K562 (cell line): ENCODE measurements around the gene AMZ1. TPM values are rescaled to one million over a fixed set of nuclear protein-coding genes. Genes with fewer than 3 reads are reported as not detected.
"Not testable (repeated sequence)": the region's sequence is repeated elsewhere in the genome, so short reads cannot be mapped to it uniquely, and the experiment has no call there.

Experiments used
- ATAC-seq: fragments of 200-7000 bp; cut with Tn5 transposase; 3 replicates; pipeline ENCODE4 v1.9.1; 2020; ENCODE audit warnings: moderate library complexity
- BruUV-seq: library from RNA; stranded (reverse); fragments of 400-500 nt; replicated peaks from 2 replicates; lab custom pipeline; 2021; lab: Mats Ljungman, UMichigan
- CTCF ChIA-PET: fragments of 300-600 bp; formaldehyde crosslinking; extraction: SDS; loops from one replicate; lab custom pipeline; 2021; ENCODE audit warnings: low intra/inter-chr PET ratio; lab: Yijun Ruan, JAX
- POLR2A ChIA-PET: fragments of 300-600, 350-650 bp; sonication (Branson Sonifier 250); formaldehyde crosslinking; extraction: SDS; loops from one replicate; lab custom pipeline; 2021; ENCODE audit warnings: antibody characterized with exemption, inconsistent platforms; lab: Yijun Ruan, JAX
- DNase-seq, 4 experiments: peaks; one replicate each; pipeline versions ENCODE4 v3.0.0 to v3.0.0-alpha.2; 2011 to 2018; ENCODE audit warnings: low spot score in 3 of 4, mixed read lengths in 3 of 4; ENCODE audit errors: extremely low read depth in 1 of 4
- FAIRE-seq: peaks from 2 replicates; lab custom pipeline; 2011; peaks lifted over from hg19 to GRCh38; lab: Jason Lieb, UNC
- H2AFZ ChIP-seq: 2 replicates; pipeline ENCODE4 v1.6.0; 2011; ENCODE audit warnings: low read depth, low read length, control low read depth, inconsistent platforms
- H3K27ac ChIP-seq: fragments of 200-600 bp; 3 replicates; pipeline ENCODE4 v1.8.0; 2011; ENCODE audit warnings: low read depth, mild to moderate bottlenecking, control low read depth, inconsistent platforms, low read length, moderate library complexity, mixed read lengths; ENCODE audit errors: extremely low read depth
- H3K27me3 ChIP-seq, 2 experiments: fragments of 300-600 bp in 1 of 2; 2 replicates in 1 of 2; 3 replicates in 1 of 2; pipeline versions ENCODE4 v1.6.0 to v1.8.0; 2011; ENCODE audit warnings: inconsistent platforms in 2 of 2, low read length in 2 of 2, mild to moderate bottlenecking in 1 of 2, mixed read lengths in 1 of 2, moderate library complexity in 1 of 2; ENCODE audit not compliant: control insufficient read depth in 2 of 2, insufficient read depth in 2 of 2
- H3K36me3 ChIP-seq: fragments of 300-600 bp; 3 replicates; pipeline ENCODE4 v1.8.0; 2011; ENCODE audit warnings: mild to moderate bottlenecking, low read length, inconsistent platforms; ENCODE audit not compliant: control insufficient read depth, insufficient read depth
- H3K4me1 ChIP-seq, 2 experiments: fragments of 200-600 bp in 1 of 2; replicated peaks in 1 of 2; 2 replicates in 1 of 2; 3 replicates in 1 of 2; pipeline versions ENCODE4 v1.5.1 to v1.8.0; 2011; ENCODE audit warnings: inconsistent platforms in 2 of 2, low read length in 2 of 2, mild to moderate bottlenecking in 1 of 2, mixed read lengths in 1 of 2, moderate library complexity in 1 of 2; ENCODE audit not compliant: control insufficient read depth in 2 of 2, insufficient read depth in 2 of 2
- H3K4me2 ChIP-seq: 2 replicates; pipeline ENCODE4 v1.6.1; 2011; ENCODE audit warnings: low read length, control low read depth, inconsistent platforms, mixed read lengths; ENCODE audit not compliant: insufficient read depth
- H3K4me3 ChIP-seq: fragments of 200-600 bp; sonication (generic), shearing (Covaris generic); 2 replicates; pipeline ENCODE4 v1.5.1; 2016; ENCODE audit warnings: control low read depth, inconsistent platforms
- H3K79me2 ChIP-seq: fragments of 200-600 bp; 3 replicates; pipeline ENCODE4 v1.8.0; 2011; ENCODE audit warnings: low read length, inconsistent platforms; ENCODE audit not compliant: control insufficient read depth, insufficient read depth
- H3K9ac ChIP-seq, 2 experiments: 2 replicates each; pipeline versions ENCODE4 v1.6.0 to v1.6.1; 2011; ENCODE audit warnings: low read depth in 2 of 2, low read length in 2 of 2, control low read depth in 1 of 2, inconsistent platforms in 1 of 2, mild to moderate bottlenecking in 1 of 2, mixed read lengths in 1 of 2; ENCODE audit not compliant: insufficient read depth in 1 of 2
- H3K9me1 ChIP-seq: one replicate; pipeline ENCODE4 v1.6.0; 2011; ENCODE audit warnings: inconsistent platforms, mild to moderate bottlenecking, low read length, moderate library complexity; ENCODE audit not compliant: control insufficient read depth, insufficient read depth
- H3K9me3 ChIP-seq: replicated peaks from 2 replicates; pipeline ENCODE4 v1.5.1; 2011; ENCODE audit warnings: low read depth, low read length, inconsistent platforms; ENCODE audit not compliant: control insufficient read depth, insufficient read depth
- H4K20me1 ChIP-seq: replicated peaks from 2 replicates; pipeline ENCODE4 v1.6.1; 2011; ENCODE audit warnings: low read length, inconsistent platforms, mixed read lengths; ENCODE audit not compliant: control insufficient read depth, insufficient read depth
- SRSF9 ChIP-seq: fragments of 200-400 bp; formaldehyde crosslinking; IDR thresholded peaks from 2 replicates; pipeline ENCODE4 v1.6.1; 2017; ENCODE audit warnings: low read depth, low read length, borderline replicate concordance
- WGBS: fragments of 100-300 bp; shearing (Covaris generic); methylation state at CpG from one replicate; pipeline ENCODE4 v1.1.6; 2016; ENCODE audit warnings: low coverage, mixed read lengths; ENCODE audit not compliant: insufficient coverage; ENCODE audit errors: missing lambda C conversion rate; 5-methylcytosine and 5-hydroxymethylcytosine counted together
- in situ Hi-C: fragments of 300-500 bp; cut with MboI; formaldehyde crosslinking; loops from 4 replicates; pipeline ENCODE4 v1.15.0; 2018; ENCODE audit warnings: inconsistent platforms, mixed read lengths
- intact Hi-C: fragments of 100-400 bp; cut with micrococcal nuclease; formaldehyde crosslinking; loops from 2 replicates; pipeline ENCODE4 v1.14.2; 2022
- polyA plus RNA-seq, 8 experiments: library from polyadenylated mRNA; depleted of rRNA in 4 of 8; stranded (reverse) in 5 of 8; unstranded in 3 of 8; fragments of >200 nt; fragmentation: Nextera tagmentation in 2 of 8; fragmentation: Illumina TruSeq in 1 of 8; extraction: Ambion mirVana in 2 of 8; extraction: Trizol in 1 of 8; gene quantifications; 2 replicates each; pipeline versions ENCODE4 v1.2.1 to v1.2.3, GENCODE V29; 2011 to 2014; ENCODE audit warnings: inconsistent platforms in 1 of 8, missing spikeins in 1 of 8
- total RNA-seq, 7 experiments: library from RNA; depleted of rRNA in 6 of 7; stranded (reverse); fragments of >200 nt in 6 of 7; fragmentation: Illumina TruSeq in 2 of 7; extraction: Trizol in 2 of 7; gene quantifications; 2 replicates each; pipeline versions ENCODE4 v1.2.1 to v1.2.3, GENCODE V29; 2011 to 2021; ENCODE audit warnings: low replicate concordance in 1 of 7
- TF ChIP-seq, protein P1 (sequence below): sonication (generic); formaldehyde crosslinking; IDR thresholded peaks from 2 replicates; pipeline ENCODE4 v1.8.0; 2022; ENCODE audit warnings: missing genetic modification reagents, mild to moderate bottlenecking, moderate library complexity, borderline replicate concordance

AMZ1 gene
- total and polyA plus RNA-seq, 9 of the 15 experiments (the other 6 are each of a cell fraction or from before 2014, with no cell fraction given), result not detected

DNA sequence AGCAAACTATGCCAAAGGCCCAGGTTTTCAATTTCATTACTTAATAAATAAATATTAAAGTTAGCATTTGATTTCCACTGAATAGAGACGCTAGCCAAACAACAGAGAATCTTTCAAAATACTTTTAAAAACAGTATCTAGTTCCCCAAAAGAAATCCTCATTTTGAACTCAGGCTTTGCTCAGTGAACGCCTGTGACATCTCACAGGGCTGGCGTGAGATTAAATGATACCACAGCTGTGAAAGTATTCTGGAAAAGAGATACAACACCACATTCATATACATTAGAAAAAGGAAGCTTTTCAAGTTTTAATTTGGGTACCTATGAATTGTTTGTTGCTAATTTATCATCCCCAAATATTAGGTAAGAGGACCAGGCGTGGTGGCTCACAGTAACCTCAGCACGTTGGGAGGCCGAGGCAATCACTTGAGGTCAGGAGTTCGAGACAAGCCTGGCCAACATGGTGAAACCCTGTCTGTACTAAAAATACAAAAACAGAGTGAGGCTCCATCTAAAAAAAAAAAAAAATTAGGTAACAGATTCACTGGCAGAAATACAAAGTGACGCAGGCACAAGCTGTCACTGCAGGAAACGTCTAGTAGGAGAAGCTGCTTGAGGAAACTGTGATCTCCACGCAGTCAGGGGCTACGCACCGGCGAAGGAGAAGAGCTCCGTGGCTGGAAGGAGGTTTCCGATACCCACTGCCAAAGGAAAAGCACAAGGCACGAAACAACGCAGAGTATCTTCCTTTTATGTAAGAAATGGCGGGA lies 50.0 kb downstream of the AMZ1 start:
- H3K4me2 ChIP-seq, result no peak overlapping the region
- intact Hi-C loops (no loop called here), in situ Hi-C loops (no loop called here)
- H3K79me2 ChIP-seq, result peaks cover 7% of the 10 kb centered on the region; the same call in 2 of the 3 replicates
- POLR2A ChIA-PET, result interaction anchor here (0.6 to 3.7 kb wide), 4 partner anchors 20 to 405 kb away, joined by 3 to 22 read pairs (median 3); no protein-coding TSS in a partner anchor
- peak overlapping the region; percentile 2; the same call in 1 of the 2 replicates for H2AFZ ChIP-seq
- H3K27me3 ChIP-seq, result no peaks in the 10 kb centered on the region
- no peaks in the 10 kb centered on the region for H4K20me1 ChIP-seq
- no peak overlapping the region for H3K4me3 ChIP-seq
- no peak for DNase-seq
- ATAC-seq, result no peak
- no peak overlapping the region for H3K27ac ChIP-seq
- H3K9ac ChIP-seq, result no peak overlapping the region
- peaks cover 36 to 43% of the 10 kb centered on the region in 2 experiments for H3K4me1 ChIP-seq
- FAIRE-seq, result no peak
- no peaks in the 10 kb centered on the region for H3K9me3 ChIP-seq
- no peaks in the 10 kb centered on the region for H3K36me3 ChIP-seq
- 67% methylated on average over 17 of the region's 18 CpGs for WGBS
- no peaks in the 10 kb centered on the region for H3K9me1 ChIP-seq
- CTCF ChIA-PET, result no interaction called here
- BruUV-seq, result no TSS peak
- no peak for TF ChIP-seq SRSF9

GRCh38 chr7:2738766-2739549 lies 51.0 kb downstream of the AMZ1 start:
- Histone ChIP-seq H3K9ac (peak overlapping the region in 1 of 2 experiments; percentile 74; a peak in 2 of 4 replicates), H3K27me3 (no peaks in the 10 kb centered on the region), H3K36me3 (no peaks in the 10 kb centered on the region), H2AFZ (no peak overlapping the region), H3K27ac (no peak overlapping the region; the same call in 2 of the 3 replicates), H3K9me1 (no peaks in the 10 kb centered on the region), H3K4me3 (no peak overlapping the region), H3K79me2 (peaks cover 7% of the 10 kb centered on the region; the same call in 2 of the 3 replicates), H3K4me2 (no peak overlapping the region), H3K4me1 (peaks cover 26 to 36% of the 10 kb centered on the region in 2 experiments), H4K20me1 (no peaks in the 10 kb centered on the region), H3K9me3 (no peaks in the 10 kb centered on the region)
- DNase-seq (no peak), ATAC-seq (no peak), FAIRE-seq (no peak)
- intact Hi-C loops (no loop called here), in situ Hi-C loops (no loop called here)
- TF ChIP-seq, protein P1, sequence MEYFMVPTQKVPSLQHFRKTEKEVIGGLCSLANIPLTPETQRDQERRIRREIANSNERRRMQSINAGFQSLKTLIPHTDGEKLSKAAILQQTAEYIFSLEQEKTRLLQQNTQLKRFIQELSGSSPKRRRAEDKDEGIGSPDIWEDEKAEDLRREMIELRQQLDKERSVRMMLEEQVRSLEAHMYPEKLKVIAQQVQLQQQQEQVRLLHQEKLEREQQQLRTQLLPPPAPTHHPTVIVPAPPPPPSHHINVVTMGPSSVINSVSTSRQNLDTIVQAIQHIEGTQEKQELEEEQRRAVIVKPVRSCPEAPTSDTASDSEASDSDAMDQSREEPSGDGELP, result no peak
- BruUV-seq, result no TSS peak
- WGBS, result 86% methylated on average over 19 of the region's 19 CpGs
- ChIA-PET CTCF (no interaction called here), POLR2A (interaction anchor here (0.6 to 0.8 kb wide), 3 partner anchors 53 to 406 kb away, joined by 3 to 4 read pairs (median 3); no protein-coding TSS in a partner anchor)

DNA sequence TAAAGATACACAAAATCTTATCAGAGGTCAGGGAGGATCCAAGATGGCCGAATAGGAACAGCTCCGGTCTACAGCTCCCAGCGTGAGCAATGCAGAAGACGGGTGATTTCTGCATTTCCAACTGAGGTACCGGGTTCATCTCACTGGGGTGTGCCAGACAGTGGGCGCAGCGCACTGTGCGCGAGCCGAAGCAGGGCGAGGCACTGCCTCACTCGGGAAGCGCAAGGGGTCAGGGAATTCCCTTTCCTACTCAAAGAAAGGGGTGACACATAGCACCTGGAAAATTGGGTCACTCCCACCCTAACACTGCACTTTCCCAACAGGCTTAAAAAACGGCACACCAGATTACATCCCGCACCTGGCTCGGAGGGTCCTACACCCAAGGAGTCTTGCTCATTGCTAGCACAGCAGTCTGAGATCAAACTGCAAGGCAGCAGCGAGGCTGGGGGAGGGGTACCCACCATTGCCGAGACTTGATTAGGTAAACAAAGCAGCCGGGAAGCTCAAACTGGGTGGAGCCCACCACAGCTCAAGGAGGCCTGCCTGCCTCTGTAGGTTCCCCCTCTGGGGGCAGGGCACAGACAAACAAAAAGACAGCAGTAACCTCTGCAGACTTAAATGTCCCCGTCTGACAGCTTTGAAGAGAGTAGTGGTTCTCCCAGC lies 55.7 kb downstream of the AMZ1 start:
- H3K79me2 ChIP-seq, H3K9ac ChIP-seq, POLR2A ChIA-PET, H3K4me3 ChIP-seq, H4K20me1 ChIP-seq, H3K4me1 ChIP-seq, H2AFZ ChIP-seq, H3K9me1 ChIP-seq, H3K4me2 ChIP-seq, in situ Hi-C loops, DNase-seq, H3K36me3 ChIP-seq, CTCF ChIA-PET, H3K27ac ChIP-seq, BruUV-seq, FAIRE-seq, ATAC-seq, H3K9me3 ChIP-seq, intact Hi-C loops, H3K27me3 ChIP-seq: not testable (repeated sequence)
- 85% methylated on average over 18 of the region's 20 CpGs for WGBS
